ENCODE results near the gene UBA3.

DNA sequence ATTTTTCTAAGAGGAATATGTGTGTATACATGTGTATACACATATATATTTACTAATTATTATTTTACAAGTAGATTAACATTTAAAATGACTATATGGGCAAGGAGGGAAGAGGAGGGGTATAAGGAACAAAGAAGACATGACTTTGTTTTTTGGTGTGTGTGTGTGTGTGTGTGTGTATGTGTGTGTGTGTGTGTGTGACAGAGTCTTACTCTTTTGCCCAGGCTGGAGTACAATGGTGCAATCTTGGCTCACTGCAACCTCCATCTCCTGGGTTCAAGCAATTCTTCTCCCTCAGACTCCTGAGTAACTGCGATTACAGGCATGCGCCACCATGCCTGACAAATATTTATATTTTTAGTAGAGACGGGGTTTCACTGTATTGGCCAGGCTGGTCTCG, 64.1 kb downstream of the UBA3 start:
- TF ChIP-seq, protein P1, sequence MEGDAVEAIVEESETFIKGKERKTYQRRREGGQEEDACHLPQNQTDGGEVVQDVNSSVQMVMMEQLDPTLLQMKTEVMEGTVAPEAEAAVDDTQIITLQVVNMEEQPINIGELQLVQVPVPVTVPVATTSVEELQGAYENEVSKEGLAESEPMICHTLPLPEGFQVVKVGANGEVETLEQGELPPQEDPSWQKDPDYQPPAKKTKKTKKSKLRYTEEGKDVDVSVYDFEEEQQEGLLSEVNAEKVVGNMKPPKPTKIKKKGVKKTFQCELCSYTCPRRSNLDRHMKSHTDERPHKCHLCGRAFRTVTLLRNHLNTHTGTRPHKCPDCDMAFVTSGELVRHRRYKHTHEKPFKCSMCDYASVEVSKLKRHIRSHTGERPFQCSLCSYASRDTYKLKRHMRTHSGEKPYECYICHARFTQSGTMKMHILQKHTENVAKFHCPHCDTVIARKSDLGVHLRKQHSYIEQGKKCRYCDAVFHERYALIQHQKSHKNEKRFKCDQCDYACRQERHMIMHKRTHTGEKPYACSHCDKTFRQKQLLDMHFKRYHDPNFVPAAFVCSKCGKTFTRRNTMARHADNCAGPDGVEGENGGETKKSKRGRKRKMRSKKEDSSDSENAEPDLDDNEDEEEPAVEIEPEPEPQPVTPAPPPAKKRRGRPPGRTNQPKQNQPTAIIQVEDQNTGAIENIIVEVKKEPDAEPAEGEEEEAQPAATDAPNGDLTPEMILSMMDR (conservative IDR thresholded peaks at IDR 0.05 in 1 of 2, IDR thresholded peaks at IDR 0.05 in 1 of 2; ENCODE audit: extremely low read depth in 1 of 2, insufficient read depth in 1 of 2, low read depth in 1 of 2, low read length in 2 of 2) = no peak
- no peak for TF ChIP-seq EZH2 (IDR thresholded peaks at IDR 0.05; ENCODE audit: borderline replicate concordance, low read length)

All from mammary epithelial cell (primary cell).